NCI-H1694 (cell line): ENCODE data around the gene C2orf68.
"Not testable (repeated sequence)": the region's sequence is repeated elsewhere in the genome, so short reads cannot be mapped to it uniquely, and the experiment has no call there.

Experiments used
- DNase-seq: peaks from one replicate; lab custom pipeline; 2025; lab: John Stamatoyannopoulos, UW

Gene C2orf68

GRCh38 chr2:85582492-85582891, 29.4 kb downstream of the C2orf68 start:
- no peak for DNase-seq

GRCh38 chr2:85580206-85580605, 31.7 kb downstream of the C2orf68 start:
- DNase-seq, result no peak

GRCh38 chr2:85579266-85579935, 32.5 kb downstream of the C2orf68 start:
- no peak for DNase-seq

- DNase-seq, result no peak
Measured at GRCh38 chr2:85578243-85579180, 33.4 kb downstream of the C2orf68 start.

GRCh38 chr2:85577386-85578242, 34.3 kb downstream of the C2orf68 start, which contains the start of gene VAMP8:
VAMP8 (plus strand) TSS chr2:85577586; CDS start chr2:85577647, 61 bp downstream.
- DNase-seq, result no peak

GRCh38 chr2:85577063-85577385, 34.8 kb downstream of the C2orf68 start:
- no peak for DNase-seq

GRCh38 chr2:85575739-85576138, 36.1 kb downstream of the C2orf68 start:
- DNase-seq, result no peak

GRCh38 chr2:85566265-85566664, 45.6 kb downstream of the C2orf68 start:
- DNase-seq, result no peak

GRCh38 chr2:85564144-85564563, 47.7 kb downstream of the C2orf68 start:
- no peak for DNase-seq

- peak; percentile 88 for DNase-seq
Measured at GRCh38 chr2:85561280-85562212, 50.3 kb downstream of the C2orf68 start, which contains the start of gene GGCX. GGCX (minus strand) TSS chr2:85561493; CDS start chr2:85561428, 65 bp downstream.

GRCh38 chr2:85560812-85561279, 51.0 kb downstream of the C2orf68 start:
- no peak for DNase-seq

- DNase-seq, result not testable (repeated sequence)
Measured at GRCh38 chr2:85560403-85560726, 51.5 kb downstream of the C2orf68 start.

- DNase-seq, result no peak
Measured at GRCh38 chr2:85558160-85558559, 53.7 kb downstream of the C2orf68 start.

GRCh38 chr2:85557130-85557529, 54.7 kb downstream of the C2orf68 start:
- no peak for DNase-seq
